GM12892 (cell line): ENCODE measurements around the gene MFSD2A.

Source experiments
- POLR2A ChIP-seq: IDR thresholded peaks from 2 replicates; pipeline ENCODE4 v1.6.1; 2011; ENCODE audit warnings: low read depth, low read length, control low read depth
- TAF1 ChIP-seq: IDR thresholded peaks from 2 replicates; pipeline ENCODE4 v1.6.1; 2011; ENCODE audit warnings: low read depth, mild to moderate bottlenecking, control low read depth, low read length, borderline replicate concordance

GRCh38 chr1:40001456-40001855 lies 46.5 kb downstream of the MFSD2A start:
- TF ChIP-seq TAF1 (no peak), POLR2A (no peak)
